ENCODE results near the gene TFR2.

Gene TFR2

DNA sequence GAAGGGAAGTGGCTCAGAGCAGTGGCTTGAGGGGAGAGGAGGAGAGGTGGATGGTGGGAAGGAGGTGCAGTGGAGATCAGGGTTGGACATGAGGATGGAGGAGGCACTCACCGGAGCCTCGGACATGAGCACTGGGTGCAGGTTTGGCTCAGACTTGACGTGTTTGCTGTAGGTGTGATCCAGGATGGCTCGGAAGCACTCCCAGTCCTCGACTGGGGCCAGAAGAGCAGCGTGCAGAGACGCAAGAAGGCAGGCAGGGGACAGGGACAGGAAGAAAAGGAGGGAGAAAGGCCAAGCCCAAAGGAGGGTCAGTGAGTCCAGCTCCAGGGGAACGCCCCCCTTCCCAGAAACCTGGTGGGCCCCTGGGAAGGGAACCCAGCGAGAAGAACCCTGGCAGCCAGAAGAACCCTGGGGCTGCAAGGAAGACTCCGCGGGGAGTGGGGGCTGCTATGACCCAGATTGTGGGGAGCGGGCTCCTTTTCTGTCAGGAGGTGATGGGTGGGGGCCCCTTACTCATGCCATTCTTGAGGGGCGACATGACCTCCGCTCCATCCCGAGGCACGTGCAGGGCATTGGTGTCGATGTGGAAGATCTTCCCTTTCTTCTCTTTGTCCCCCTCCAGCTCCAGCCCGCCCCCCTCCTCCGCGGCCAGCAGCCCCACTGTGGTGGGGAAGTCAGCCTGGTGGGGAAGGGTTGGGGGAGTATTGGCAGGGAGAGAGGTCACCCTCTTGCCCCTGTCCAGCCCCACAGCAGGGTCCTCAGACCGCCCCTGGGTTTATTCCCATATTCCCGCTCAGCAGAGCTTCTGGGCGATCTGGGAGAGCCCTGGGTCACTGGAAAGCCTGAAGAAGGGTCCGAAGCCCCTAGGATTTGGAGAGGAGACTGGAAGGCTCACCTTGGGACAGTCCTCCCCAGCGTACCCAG, 13.8 kb upstream of the TFR2 start:
- DNase-seq, result no peak

DNA sequence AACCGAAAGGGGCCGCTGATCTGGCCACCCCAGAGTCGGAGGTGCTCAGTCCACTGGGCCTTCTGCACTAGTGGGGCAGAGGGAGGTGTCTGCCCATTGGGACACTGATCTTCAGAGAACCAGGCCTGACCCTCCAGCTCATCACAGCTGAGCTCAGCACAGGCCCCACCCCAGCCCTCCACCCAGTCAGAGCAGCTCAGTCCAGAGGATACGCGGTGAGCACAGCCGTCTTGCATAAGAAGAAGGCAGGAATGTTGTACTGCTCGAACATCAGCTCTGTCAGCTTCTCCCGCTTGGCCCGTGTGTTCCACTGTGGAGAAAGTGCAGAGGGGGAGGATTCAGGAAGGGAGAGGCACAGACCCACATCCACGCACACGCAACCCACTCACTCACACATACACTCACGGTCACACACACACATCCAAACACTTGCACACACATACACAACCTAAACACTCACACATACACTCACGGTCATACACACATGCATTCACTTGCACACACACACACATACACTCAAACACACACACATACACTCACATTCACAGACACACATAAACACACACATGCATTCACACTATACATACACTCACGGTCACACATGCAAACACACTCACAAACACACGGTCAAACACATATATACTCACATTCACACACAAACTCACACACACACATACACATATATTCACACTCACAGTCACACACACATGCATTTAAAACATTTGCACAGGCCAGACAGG, 8.6 kb upstream of the TFR2 start:
- DNase-seq, result no peak

DNA sequence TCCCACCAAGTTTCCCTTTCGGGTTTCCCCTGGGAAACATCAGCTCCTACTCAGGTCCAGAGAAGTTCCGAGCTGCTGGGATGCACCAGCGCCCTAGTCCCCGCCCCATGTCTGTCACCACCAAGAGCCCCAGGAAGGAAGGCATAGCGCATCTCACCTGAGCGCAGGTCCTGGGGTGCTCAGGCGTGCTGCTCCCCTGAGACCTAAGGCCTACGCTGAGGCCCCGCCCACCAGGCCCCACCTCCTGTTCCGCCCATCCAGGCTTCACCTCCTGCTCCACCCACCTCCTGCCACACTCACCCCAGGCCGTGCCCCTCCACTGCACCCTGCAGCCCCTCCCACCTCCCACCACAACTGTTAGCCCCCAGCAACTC, 1.2 kb upstream of the TFR2 start:
- DNase-seq, result no peak

DNA sequence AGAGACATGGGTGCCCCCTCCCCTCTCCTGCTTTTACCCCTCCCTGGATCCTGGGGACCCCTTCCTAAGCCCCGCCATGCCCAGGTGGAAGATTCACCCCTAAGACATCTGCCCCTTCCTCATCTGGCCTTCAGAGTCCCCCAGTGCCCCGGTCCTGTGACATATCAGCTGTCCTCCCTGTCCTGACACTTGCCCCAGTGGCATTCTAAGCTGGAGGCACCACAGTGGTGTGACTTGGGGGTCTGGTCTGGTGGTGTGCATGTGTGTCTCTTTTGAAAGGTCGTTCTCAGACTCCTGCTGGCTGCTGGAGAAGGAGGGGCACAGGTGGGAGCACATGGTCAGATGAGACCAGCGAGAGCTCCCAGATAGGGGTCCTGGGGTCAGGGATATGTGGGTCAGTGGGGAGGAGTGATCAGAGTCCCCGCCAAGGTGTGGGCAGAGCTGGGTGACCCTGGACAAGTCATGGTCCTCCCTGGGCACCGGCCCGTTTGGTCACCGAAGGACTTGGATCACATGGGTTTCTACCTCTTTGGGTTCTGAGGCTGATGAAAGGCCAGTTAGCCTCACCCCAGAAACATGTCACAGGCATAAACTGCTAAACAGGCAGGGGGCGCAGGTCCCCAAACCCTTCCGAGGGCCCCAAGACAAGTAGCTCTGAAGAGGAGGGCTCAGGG, 645 bp upstream of the TFR2 start:
- no peak for DNase-seq

DNA sequence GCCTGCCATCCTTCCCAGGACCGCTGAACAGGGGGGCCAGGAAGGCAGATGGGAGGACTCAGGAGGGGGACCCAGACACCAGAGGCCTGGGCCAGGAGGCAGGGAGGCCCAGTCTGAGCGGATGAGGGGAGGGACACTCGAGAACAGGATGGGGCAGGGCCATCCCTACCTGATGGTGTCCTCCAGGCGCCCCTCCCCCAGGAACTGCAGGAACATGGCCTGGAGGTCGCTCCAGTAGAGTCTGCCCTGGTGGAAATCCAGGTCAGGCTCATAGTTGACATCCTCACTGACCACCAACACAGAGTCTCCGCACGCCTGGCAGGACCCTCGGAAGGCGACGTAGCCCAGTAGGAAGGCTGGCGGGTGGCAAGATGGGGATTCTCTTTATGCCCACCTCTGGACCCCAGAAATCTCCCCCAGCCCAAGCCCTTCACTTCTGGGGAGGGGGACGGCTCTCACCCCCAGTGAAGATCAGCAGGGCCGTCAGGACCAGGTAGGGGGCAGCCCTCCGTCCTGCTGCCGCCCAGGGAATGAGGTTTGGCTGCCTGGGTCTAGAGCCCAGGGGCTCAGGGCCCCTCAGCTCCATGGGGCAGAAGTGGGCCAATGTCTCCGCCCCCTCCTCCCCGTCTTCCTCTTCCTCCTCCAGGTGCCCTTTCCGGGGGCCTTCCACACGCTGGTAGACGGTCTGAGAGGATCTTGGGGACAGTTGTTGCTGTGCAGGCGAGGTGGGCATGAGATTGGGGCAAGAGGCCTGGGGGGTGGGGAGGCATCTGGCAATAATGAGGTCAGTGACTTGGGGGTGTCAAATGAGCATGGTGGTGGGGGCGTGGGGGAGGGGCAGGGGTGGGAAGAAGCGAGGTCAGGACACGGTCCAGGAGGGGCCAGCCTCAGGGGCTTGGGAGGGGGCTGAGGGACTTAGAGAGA, 573 bp downstream of the TFR2 start:
- no peak for DNase-seq

DNA sequence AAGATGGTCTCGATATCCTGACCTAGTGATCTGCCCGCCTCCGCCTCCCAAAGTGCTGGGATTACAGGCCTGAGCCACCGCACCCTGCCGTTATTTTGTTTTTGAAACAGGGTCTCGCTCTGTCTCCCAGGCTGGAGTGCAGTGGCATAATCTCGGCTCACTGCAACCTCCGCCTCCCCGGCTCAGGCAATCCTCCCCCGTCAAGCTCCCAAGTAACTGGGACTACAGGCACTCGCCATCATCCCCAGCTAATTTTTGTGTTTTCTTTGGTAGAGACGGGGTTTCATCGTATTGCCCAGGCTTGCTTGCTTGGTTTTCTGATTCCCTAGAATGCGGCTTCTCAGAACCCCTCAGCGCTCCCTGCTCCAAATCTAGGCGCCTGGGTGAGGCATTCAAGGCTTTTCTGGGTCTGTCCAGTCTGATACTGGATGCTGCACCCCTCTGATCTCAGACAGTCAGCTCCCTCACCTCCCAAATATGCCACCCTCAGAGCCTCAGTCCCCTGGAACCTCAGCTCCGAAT, 1.3 kb downstream of the TFR2 start:
- no peak for DNase-seq

DNA sequence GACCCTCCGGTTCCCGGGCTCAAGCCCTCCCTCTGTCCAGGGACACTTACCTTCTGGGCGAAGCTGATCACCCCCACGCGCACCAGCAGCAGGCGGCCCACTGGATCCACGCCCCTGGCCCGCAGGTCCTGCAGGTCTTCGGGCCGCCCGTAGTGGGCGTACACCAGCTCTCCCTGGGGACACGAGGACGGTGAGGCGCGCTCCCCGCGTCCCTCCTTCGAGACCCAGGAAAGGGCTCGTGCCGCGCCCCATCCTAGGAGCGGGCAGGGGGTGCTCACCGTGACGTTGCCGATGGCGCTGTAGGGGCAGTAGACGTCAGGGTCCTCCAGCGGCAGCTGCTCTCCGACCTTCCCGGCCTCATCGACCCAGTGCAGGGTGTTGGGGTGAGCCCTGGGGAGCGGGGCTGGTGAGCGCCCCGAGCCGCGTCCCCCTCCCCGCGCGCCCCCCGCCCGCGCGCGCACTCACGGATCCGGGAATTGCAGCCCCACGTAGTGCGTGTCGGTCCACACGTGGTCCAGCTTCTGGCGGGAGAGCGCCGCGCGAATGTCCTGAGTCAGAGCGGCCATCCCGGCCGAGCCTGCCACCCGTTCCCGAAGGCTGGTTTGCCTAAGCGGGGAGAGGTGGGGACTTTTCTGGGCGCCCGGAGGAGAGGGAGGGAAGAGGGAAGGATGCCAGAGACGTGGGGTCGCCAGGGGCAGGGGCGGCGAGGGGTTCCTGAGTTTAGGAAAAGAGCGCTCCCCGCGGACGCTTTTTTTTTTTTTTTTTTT, 8.2 kb downstream of the TFR2 start:
- DNase-seq, result no peak

DNA sequence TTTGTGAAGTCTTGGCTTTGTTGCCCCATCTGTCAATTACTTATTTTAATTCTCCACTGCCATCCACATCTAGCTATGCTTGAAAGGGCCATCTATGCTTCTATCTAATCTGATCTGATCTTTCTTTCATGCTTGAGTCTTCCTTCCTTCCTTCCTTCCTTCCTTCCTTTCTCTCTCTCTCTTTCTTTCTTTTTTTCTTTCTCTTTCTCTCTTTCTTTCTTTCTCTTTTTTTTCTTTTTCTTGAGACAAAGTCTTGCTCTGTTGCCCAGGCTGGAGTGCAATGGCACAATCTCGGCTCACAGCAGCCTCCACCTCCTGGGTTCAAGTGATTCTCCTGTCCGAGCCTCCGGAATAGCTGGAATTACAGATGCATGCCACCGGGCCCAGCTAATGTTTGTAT, 11.3 kb downstream of the TFR2 start:
- no peak for DNase-seq

DNA sequence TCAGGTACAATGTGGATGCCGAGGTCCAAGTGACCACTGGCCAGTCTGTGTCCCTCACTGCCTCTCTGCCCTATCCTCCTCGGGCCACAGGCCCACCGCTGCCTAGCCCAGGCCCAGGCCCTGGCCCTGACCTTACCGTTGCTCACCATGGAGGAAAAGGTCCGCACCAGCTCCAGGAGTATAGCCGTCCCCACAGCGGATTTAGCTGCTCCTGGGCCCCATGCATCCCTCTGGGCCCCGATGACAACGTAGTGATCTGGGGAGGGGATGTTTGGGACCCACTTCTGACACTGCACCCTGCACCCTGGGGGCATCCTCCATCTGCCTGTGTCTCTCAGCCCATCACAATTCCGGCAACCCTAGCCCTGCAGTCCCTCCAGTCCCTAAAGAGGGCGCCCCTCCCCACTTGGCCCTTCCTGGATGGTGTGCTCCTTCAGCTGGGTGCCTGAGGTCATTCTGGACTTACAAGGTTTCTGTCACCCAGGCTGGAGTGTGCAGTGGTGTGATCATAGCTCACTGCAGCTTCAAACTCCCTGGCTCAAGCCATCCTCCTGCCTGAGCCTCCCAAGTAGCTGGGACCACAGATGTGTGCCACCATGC, 12.1 kb downstream of the TFR2 start:
- DNase-seq, result no peak

DNA sequence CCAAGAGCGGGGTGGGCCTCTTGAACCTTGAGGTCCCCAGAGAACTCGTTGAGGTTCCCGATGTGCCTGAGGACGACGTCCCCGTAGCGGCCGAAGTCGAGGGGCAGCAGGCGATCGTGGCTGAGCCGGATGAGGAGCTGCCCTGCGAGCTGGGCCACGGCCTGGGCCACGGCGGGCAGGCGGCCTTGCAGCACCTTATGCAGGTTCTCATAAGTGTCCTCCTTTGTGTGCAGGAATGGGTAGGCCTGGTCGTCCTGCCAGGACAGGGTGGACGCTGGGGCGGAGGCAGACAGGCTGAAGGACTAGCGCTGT, 14.2 kb downstream of the TFR2 start:
- DNase-seq, result no peak

DNA sequence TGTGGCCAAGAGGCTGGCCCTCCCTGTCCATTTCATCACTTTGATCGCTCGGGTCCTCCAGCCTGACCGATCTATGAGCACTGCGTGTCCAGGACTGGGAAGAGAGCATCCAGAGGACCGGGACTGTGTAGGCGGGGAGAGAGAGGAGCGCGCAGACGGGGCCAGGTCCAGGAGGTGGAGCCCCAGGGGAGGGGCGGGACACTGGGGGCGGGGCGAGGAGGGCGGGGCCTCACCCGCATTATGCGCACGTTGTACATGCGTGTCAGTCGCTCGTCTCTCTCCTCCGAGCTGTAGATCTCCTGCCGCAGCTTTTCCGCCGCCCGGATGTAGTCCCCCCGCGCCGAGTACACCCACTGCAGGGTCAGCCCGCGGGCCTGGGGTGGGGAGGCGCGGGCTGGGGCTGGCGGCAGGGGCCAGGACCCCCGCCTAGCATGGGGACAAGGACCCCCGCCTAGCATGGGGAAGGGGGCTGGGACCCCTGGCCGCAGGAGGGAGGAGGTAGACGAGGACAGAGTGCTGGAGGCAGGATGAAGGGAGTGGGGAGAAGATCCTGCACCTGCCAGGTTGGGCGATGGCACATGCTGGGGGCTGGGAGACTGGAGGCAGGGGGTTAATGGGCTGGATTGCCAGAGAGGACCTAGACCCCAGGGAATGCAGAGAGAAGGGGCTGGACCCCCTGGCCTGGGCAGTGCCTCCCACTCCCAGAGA, 14.7 kb downstream of the TFR2 start:
- peak; percentile 85 for DNase-seq

DNA sequence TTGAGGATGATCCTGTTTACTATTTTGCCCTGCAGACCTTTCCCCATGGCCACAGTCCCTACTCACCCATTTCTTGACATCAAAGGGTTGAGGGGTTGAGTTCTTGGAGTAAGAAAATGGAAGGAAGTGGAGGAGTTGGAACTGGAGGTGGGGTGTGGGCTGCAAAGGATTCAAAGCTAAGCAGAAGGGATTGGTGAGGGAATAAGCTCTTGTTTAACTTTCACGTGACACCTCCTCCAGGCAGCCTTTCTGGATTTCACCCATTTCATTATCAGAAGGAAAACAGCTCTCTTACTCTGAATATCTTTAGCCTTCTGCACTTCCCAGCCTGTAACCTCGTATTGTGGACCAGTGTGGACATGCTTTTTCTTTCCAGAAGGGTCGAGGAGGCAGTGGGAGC, 15.3 kb downstream of the TFR2 start:
- no peak for DNase-seq

DNA sequence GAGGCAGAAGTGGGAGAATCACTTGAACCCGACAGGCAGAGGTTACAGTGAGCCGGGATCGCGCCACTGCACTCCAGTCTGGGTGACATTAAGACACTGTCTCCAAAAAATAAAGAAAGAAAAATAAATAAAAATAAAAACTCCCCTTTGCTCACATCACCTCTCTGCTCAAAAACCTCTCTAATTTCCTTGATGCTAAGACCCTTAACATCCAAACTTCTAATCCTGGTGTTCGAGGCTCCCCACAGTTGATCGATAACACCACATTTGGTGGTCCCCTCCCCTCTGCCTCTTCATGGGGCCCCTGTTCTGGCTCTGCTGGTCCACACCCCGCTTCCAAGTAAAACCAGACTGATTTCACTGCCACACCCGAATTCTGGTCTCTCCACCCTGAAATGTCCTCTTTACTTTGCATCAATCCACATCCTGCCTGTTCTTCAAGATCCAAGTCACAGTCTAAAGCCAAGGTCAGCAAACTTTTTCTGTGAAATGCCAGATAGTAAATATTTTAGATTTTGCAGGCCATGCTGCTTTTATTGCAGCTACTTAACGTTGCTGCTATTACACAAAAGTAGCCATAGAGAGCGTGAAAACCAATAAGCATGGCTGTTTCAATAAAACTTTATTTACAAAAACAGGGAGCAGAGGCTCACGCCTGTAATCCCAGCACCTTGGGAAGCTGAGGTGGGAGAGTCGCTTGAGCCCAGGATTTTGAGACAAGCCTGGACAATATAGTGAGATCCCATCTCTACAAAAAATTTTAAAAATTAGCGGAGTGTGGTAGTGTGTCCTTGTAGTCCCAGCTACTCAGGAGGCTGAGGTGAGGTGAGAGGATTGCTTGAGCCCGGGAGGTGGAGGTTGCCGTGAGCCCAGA, 17.2 kb downstream of the TFR2 start:
- DNase-seq, result no peak

DNA sequence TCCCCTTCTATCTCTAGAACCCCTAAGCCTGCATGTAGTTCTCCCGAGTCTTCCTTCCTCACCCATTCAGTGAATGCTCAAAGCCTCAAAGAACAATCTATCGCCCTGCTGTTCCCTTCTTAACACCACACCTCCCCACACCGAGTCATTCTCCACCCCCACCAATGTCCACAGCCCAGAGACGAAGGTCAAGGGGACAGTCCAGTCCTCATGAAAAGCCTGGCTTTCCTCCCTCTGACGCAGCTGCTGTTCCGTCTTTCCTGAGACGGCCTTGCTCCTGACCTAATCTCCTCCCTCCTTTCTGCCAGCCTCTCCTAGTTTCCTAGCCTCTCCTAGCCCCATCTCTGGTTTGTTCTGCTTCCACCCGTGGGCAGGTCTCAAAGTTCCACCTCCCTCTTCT, 19.8 kb downstream of the TFR2 start:
- no peak for DNase-seq

DNA sequence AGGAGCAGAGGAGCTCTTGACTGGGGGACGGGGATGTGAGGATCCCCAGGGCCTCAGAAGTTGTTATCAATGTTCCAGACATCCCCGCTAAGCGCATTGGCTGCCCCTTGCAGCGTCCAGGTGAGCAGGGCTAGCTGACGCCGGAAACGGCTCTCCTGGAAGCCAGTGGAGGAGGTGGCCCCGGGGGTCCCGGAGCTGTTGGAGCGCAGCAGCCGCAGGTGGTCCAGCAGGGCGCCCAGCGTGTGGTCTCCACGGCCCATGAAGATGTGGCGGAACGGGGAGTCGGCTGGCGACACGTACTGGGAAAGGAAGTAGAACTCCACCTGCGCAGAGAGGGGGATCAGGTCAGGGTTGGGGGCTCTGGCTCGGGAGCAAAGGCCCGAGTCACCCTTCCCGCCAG, 20.5 kb downstream of the TFR2 start:
- no peak for DNase-seq

DNA sequence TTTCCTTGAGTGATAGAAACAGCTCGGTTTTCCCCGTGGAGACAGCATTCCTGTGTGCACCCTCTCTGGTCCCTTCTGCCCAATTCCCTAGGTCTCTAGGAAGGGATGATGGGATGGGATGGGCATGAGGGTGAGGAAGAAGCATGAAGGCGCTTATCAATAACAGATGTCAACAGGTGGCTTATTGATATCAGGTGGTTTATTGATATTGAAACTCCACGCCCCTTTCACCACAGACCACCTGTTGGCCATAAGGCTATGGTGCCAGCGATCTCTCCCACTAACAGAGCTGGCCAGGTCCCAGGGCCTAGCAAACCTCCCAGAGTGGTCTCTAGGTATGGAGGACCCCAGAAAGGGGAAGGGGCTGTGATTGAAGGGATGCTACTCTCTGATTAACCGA, 21.1 kb downstream of the TFR2 start:
- no peak for DNase-seq

DNA sequence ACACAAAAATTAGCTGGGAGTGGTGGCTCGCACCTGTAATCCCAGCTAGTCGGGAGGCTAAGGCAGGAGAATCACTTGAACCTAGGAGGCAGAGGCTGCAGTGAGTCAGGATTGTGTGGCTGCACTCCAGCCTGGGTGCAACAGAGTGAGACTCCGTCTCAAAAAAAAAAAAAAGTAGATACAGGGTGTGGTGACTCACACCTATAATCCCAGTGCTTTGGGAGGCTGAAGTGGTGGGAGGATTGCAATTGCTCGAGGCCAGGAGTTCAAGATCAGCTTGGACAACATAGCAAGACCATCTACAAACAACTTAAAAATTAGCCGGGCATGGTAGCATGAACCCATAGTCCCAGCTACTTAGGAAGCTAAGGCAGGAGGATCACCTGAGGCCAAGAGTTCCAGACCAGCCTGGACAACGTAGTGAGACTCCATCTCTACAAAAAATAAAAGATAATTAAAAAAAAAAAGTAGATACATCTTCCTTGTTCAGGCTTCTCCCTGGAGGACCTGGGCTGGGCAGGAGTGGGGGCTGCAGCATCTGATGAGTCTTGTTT, 27.0 kb downstream of the TFR2 start:
- DNase-seq, result no peak

DNA sequence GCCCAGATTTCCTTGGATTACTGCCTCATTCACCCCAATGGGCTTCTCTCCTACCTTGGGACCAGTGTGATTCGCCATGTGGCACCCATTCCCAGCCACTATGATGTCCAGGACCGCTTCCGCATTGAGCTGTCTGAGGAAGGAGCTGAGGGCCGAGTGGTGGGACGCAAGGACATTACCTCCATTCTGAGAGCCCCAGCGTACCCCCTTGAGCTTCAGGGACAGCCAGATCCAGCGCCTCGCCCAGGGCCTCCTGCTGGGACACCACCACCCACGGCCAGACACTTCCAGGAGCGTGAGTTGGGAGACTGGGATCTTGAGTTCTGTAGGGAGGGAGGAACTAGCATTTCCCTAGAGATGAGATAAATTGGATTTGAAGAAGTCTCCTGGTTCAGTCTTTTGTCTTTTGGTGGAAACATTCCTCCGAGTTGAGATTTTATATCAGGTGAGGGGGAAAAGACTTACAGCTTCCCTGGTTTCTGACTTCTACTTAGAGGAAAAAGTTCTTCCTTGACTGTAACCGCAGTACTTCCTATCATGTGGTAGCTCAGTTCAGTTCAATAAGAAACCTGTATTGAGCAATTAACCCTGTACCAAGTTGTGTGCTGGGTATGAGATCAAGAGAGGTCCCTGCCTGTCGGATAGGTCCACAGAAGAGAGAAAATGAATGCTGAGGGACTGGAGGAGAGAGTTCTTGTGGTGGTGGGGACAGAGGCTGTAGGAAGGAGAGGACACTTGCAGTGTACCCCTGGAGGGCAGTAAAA, 27.8 kb downstream of the TFR2 start:
- DNase-seq, result no peak
